HG02840 (cell line): Measurements from ENCODE around the gene TMEM244.
"Not testable (repeated sequence)": the region's sequence is repeated elsewhere in the genome, so short reads cannot be mapped to it uniquely, and the experiment has no call there.

ENCODE experiments used
- ATAC-seq: cut with Tn5 transposase; IDR thresholded peaks from one replicate; pipeline ENCODE4 v1.9.1; 2021; ENCODE audit warnings: mild to moderate bottlenecking, moderate library complexity, moderate number of reproducible peaks; ENCODE audit not compliant: unreplicated experiment, low FRiP score

Gene TMEM244

GRCh38 chr6:129871221-129871620, 10.1 kb upstream of the TMEM244 start:
- ATAC-seq = no peak

DNA sequence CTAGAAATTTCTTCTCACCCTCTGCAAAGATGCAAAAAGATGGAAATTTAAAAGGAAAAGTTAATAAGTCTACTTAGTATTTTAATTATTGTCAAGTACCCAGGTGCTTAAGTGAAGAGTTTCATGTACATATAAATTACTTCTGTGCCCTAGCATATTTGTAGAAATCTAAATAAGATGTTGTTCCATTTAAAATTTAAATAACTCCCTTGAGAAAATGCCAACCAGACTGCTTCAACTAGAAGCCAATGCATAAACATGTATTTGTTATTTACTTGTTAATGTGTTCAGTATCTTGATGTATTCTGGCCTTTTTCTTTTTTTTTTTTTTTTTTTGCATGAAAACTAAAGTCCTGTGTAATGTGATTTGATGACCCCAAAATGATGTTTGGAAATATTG, 6.3 kb upstream of the TMEM244 start:
- no peak for ATAC-seq

GRCh38 chr6:129866688-129867087, 5.6 kb upstream of the TMEM244 start:
- no peak for ATAC-seq

- ATAC-seq = no peak
These were observed 5.1 kb upstream of the TMEM244 start for GRCh38 chr6:129866256-129866655.

- ATAC-seq = no peak
These were observed 3.9 kb upstream of the TMEM244 start for GRCh38 chr6:129865013-129865412.

DNA sequence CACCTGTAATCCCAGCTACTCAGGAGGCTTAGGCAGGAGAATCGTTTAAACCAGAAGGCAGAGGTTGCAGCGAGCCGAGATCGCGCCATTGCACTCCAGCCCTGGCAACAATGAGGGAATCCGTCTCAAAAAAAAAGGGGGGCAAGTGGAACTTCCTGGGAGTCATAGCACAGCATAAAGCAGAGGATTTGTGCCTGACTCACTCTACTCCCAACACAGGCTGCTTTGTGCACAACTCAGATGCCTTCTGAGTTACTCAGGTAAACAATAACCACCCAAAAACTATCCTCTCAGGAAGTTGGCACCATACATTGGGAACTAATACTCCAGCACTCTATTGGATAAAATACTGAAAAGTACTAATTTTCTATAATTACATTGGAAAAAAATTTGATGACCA, 2.5 kb upstream of the TMEM244 start:
- ATAC-seq = no peak

DNA sequence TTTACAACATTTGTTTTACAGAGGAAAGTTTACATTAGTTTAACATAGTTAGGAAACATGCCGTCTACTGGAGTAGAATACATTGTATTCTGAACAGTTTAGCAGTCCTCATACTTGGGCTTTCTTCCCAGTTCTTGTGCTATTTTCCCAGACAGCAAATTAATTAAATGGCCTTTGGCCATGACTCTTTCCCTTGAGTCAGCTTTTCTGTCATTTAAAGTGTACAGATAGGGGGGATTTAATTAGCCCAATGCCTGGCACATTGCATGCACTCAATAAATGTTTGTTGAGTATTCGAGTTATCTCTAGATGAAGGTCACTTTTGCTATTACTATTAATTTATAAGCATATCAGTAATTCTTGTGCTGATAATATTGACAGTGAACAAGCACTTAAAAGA, 1.6 kb downstream of the TMEM244 start:
- no peak for ATAC-seq

- ATAC-seq = no peak
These were observed 3.3 kb downstream of the TMEM244 start for GRCh38 chr6:129857838-129858237.

- no peak for ATAC-seq
These were observed 7.0 kb downstream of the TMEM244 start for GRCh38 chr6:129853996-129854711.

GRCh38 chr6:129852257-129852858, 8.8 kb downstream of the TMEM244 start:
- ATAC-seq = no peak

DNA sequence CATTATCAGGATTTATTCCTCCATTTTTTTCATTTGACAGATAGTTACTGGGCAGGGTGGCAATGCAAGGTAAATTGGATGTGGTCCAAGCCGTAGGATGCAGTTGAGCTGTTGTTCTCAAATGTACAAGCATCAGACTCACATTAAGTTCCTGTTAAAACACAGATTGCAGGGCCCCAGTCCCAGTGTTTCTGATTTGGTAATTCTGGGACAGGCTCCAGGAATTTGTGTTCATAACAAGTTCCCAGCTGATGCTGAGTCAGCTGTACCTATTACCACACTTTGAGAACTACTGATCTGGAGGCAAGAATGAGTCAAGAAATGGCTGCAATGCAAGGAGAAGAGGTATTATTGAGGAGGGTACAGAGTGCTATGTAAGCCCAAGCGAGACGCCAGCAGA, 11.7 kb downstream of the TMEM244 start:
- no peak for ATAC-seq

GRCh38 chr6:129846761-129847160, 14.4 kb downstream of the TMEM244 start:
- no peak for ATAC-seq

- no peak for ATAC-seq
These were observed 15.4 kb downstream of the TMEM244 start for GRCh38 chr6:129845696-129846095.

DNA sequence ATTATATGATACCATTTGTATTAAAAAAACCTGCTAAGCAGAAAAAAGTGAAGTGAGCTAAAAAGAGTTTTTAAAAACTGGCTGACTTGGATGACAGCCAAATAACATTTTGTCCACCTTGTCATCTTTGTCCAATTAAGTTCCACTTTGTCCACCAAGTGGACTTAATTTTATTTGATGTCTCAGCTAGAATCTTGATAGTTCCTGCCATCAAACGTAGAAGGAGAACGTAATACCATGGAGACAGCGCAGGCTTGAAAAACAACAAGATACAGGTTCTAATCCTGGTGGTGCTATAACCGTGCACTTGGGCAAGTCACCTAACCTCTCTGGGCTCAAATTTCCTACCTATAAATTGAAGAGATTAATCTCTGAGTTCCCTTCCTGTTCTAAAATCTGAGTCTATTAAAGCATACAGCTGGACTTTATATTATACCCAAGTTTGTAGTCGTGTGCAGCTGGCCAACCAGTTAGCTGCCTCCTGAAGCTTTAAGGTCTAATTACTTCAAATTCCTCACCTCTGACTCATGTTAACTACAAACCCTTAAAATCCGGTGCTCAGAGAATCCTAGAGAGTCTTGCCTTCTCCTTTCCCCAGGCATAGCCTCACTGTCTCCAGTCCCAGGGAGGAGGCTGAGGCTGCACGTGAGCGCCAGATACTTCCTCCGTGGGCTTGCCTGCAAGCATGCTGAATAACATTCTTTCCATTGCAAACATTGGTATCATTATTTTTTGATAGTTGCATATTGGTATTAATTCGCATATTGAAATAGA, 16.8 kb downstream of the TMEM244 start:
- no peak for ATAC-seq

DNA sequence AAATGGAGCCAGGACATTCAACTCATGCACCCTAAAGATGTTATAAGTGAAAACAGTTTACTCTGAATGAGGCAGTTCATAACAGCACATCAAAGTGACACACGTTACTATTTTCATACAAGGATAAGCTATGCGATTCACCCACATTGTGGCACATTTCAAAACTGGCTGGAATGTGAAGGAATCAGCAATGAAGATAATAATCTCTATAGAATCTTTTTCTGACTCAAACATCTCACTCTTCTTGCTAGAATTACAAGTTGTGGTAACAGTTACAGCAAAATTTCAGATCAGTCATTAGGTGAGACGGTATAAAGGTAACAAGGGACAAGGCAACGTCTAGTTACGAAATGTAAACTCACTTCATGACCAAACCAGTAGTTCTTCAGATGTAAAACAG, 17.5 kb downstream of the TMEM244 start:
- no peak for ATAC-seq

GRCh38 chr6:129842881-129843409, 18.2 kb downstream of the TMEM244 start:
- no peak for ATAC-seq

DNA sequence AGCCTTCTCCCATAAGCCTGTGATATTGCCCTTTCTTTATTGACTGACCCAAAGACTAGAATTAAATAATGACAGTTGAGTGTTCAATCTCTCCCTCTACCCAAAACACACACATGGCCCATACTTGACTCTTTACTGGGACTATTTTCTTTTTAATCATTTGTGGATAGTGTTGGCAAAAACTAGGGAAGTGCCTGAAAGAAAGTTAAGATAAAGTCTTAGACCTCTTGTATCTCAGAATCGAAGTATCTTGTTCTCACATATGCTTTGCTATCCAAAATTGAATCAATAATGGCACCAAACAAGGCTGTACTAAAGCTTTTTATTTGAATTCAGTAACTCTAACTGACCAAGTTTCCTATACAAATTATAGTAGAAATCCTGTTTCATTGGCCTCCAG, 19.0 kb downstream of the TMEM244 start:
- no peak for ATAC-seq

DNA sequence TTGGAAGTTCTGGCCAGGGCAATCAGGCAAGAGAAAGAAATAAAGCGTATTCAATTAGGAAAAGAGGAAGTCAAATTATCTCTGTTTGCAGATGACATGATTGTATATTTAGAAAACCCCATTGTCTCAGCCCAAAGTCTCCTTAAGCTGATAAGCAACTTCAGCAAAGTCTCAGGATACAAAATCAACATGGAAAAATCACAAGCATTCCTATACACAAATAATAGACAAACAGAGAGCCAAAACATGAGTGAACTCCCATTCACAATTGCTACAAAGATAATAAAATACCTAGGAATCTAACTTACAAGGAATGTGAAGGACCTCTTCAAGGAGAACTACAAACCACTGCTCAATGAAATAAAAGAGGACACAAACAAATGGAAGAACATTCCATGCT, 21.6 kb downstream of the TMEM244 start:
- not testable (repeated sequence) for ATAC-seq

DNA sequence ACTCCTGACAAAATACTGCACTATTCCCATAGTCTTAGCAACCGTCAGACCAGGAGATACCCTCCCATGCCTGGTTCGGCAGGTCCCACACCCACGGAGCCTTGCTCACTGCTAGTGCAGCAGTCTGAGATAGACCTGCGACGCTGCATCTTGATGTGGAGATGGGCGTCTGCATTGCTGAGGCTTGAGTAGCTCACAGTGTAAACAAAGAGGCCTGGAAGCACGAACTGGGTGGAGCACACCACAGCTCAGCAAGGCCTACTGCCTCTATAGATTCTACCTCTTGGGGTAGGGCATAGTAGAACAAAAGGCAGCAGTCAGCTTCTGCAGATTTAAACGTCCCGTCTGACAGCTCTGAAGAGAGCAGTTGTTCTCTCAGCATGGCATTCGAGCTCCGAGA, 25.4 kb downstream of the TMEM244 start:
- ATAC-seq = no peak

- ATAC-seq = no peak
These were observed 28.8 kb downstream of the TMEM244 start for GRCh38 chr6:129832299-129832698.

DNA sequence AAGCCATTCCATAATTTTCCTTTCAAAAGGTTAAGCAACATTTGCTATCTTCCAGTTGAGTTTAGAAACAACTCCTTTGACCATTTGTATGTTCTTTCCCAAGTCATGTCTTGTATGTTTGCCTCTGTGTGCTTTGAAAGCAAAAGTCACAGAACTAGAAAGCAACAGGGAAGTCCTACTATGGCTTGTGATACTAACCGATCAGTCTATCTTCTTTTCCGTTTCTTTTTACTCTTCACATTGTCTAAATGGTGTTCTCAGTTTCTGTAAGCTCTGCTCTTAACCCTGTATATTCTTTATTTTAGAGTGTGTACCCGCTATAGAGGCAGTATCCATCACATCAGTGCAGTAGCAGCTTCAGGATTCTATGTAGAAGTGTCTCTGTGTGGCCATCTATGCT, 32.9 kb downstream of the TMEM244 start:
- ATAC-seq = no peak
